Liver (tissue), 9 donors: ENCODE results near the gene LYRM9. TPM values are rescaled to one million over a fixed set of nuclear protein-coding genes. Genes with fewer than 3 reads are reported as not detected.
"Not testable (repeated sequence)": the region's sequence is repeated elsewhere in the genome, so short reads cannot be mapped to it uniquely, and the experiment has no call there.

Experiments
- DNase-seq: peaks from one replicate; pipeline ENCODE4 v3.0.0-alpha.2; 2017; ENCODE audit warnings: low spot score
- H3K27ac ChIP-seq, 2 donors: one replicate each; pipeline ENCODE4 v1.7.0; 2013; ENCODE audit warnings: inconsistent platforms in 2 of 2, low read length in 2 of 2, control low read depth in 1 of 2, low read depth in 1 of 2, mild to moderate bottlenecking in 1 of 2
- H3K27me3 ChIP-seq, 4 donors: one replicate each; pipeline versions ENCODE4 v1.6.1 to v1.7.0; 2013; ENCODE audit warnings: low read length in 3 of 4, inconsistent platforms in 1 of 4, mild to moderate bottlenecking in 1 of 4, moderate library complexity in 1 of 4; ENCODE audit not compliant: control insufficient read depth in 4 of 4, insufficient read depth in 4 of 4
- H3K36me3 ChIP-seq, 4 donors: one replicate each; pipeline versions ENCODE4 v1.6.1 to v1.7.0; 2013; ENCODE audit warnings: low read length in 3 of 4, mild to moderate bottlenecking in 3 of 4, low read depth in 1 of 4, moderate library complexity in 1 of 4; ENCODE audit not compliant: control insufficient read depth in 4 of 4, insufficient read depth in 3 of 4
- H3K4me1 ChIP-seq, 4 donors: one replicate each; pipeline versions ENCODE4 v1.6.1 to v1.7.0; 2013; ENCODE audit warnings: low read length in 3 of 4, mild to moderate bottlenecking in 3 of 4, moderate library complexity in 1 of 4; ENCODE audit not compliant: control insufficient read depth in 4 of 4, insufficient read depth in 4 of 4
- H3K4me3 ChIP-seq, 3 donors: one replicate each; pipeline versions ENCODE4 v1.6.1 to v1.7.0; 2013; ENCODE audit warnings: low read length in 3 of 3, control low read depth in 1 of 3, low read depth in 1 of 3, mild to moderate bottlenecking in 1 of 3
- H3K9ac ChIP-seq, 2 donors: one replicate each; pipeline ENCODE4 v1.7.0; 2013; ENCODE audit warnings: low read length in 2 of 2, mild to moderate bottlenecking in 2 of 2, moderate library complexity in 2 of 2, control low read depth in 1 of 2, low read depth in 1 of 2
- H3K9me3 ChIP-seq, 4 donors: one replicate each; pipeline versions ENCODE4 v1.6.1 to v1.7.0; 2013; ENCODE audit warnings: low read length in 3 of 4; ENCODE audit not compliant: control insufficient read depth in 4 of 4
- EGR1 ChIP-seq, 2 donors: IDR thresholded peaks; 2 replicates each; pipeline ENCODE4 v1.6.1; 2016 to 2018; ENCODE audit warnings: antibody characterized with exemption in 2 of 2, low read depth in 2 of 2
- GABPA ChIP-seq, 2 donors: IDR thresholded peaks in 1 of 2; conservative IDR thresholded peaks in 1 of 2; 2 replicates each; pipeline ENCODE4 v1.6.1; 2016; ENCODE audit warnings: antibody characterized with exemption in 2 of 2, mild to moderate bottlenecking in 1 of 2, moderate library complexity in 1 of 2
- HNF4A ChIP-seq, 2 donors: conservative IDR thresholded peaks; 2 replicates each; pipeline ENCODE4 v1.6.1; 2016; ENCODE audit warnings: antibody characterized with exemption in 2 of 2, mild to moderate bottlenecking in 2 of 2
- HNF4G ChIP-seq: IDR thresholded peaks from 2 replicates; pipeline ENCODE4 v1.6.1; 2016; ENCODE audit warnings: antibody characterized with exemption
- JUND ChIP-seq, 2 donors: IDR thresholded peaks; 2 replicates each; pipeline ENCODE4 v1.6.1; 2016; ENCODE audit warnings: antibody characterized with exemption in 2 of 2
- RAD21 ChIP-seq, 2 donors: IDR thresholded peaks; 2 replicates each; pipeline ENCODE4 v1.6.1; 2016; ENCODE audit warnings: antibody characterized with exemption in 2 of 2, mild to moderate bottlenecking in 2 of 2
- RXRA ChIP-seq, 2 donors: IDR thresholded peaks; 2 replicates each; pipeline ENCODE4 v1.6.1; 2017 to 2018; ENCODE audit warnings: antibody characterized with exemption in 2 of 2, mild to moderate bottlenecking in 1 of 2
- SP1 ChIP-seq: IDR thresholded peaks from 2 replicates; pipeline ENCODE4 v1.6.1; 2018; ENCODE audit warnings: antibody characterized with exemption, mild to moderate bottlenecking
- TAF1 ChIP-seq: conservative IDR thresholded peaks from 2 replicates; pipeline ENCODE4 v1.6.1; 2016; ENCODE audit warnings: antibody characterized with exemption, mild to moderate bottlenecking
- YY1 ChIP-seq: IDR thresholded peaks from 2 replicates; pipeline ENCODE4 v1.6.1; 2016; ENCODE audit warnings: antibody characterized with exemption, mild to moderate bottlenecking
- WGBS: extraction: QIAGEN DNeasy Blood & Tissue Kit; methylation state at CpG from one replicate; pipeline ENCODE4 v1.1.7; 2013; 5-methylcytosine and 5-hydroxymethylcytosine counted together
- polyA plus RNA-seq, 2 donors: library from polyadenylated mRNA; stranded (reverse) in 1 of 2; unstranded in 1 of 2; fragments of 200-250 nt in 1 of 2; fragments of >200 nt in 1 of 2; fragmentation: Nextera tagmentation in 1 of 2; extraction: Ambion mirVana in 1 of 2; gene quantifications; one replicate each; pipeline versions ENCODE4 v1.2.1 to v1.2.3, GENCODE V29; 2013 to 2015
- total RNA-seq, 2 donors: library from RNA; depleted of rRNA; stranded (reverse); fragments of >200 nt; gene quantifications; one replicate each; pipeline ENCODE4 v1.2.3, GENCODE V29; 2014
- TF ChIP-seq, protein P1 (sequence below): IDR thresholded peaks from 2 replicates; pipeline ENCODE4 v1.6.1; 2016; ENCODE audit warnings: antibody characterized with exemption, mild to moderate bottlenecking
- TF ChIP-seq, protein P2 (sequence below): IDR thresholded peaks from 2 replicates; pipeline ENCODE4 v1.6.1; 2016; ENCODE audit warnings: antibody characterized with exemption
- donor health status: healthy.
- donor health status: healthy.
- donor health status: healthy.
- donor health status: healthy.
- donor health status: healthy.

Gene LYRM9
- total and polyA plus RNA-seq, 4 donors: 3.8 to 4.4 (median 4.1) TPM

DNA sequence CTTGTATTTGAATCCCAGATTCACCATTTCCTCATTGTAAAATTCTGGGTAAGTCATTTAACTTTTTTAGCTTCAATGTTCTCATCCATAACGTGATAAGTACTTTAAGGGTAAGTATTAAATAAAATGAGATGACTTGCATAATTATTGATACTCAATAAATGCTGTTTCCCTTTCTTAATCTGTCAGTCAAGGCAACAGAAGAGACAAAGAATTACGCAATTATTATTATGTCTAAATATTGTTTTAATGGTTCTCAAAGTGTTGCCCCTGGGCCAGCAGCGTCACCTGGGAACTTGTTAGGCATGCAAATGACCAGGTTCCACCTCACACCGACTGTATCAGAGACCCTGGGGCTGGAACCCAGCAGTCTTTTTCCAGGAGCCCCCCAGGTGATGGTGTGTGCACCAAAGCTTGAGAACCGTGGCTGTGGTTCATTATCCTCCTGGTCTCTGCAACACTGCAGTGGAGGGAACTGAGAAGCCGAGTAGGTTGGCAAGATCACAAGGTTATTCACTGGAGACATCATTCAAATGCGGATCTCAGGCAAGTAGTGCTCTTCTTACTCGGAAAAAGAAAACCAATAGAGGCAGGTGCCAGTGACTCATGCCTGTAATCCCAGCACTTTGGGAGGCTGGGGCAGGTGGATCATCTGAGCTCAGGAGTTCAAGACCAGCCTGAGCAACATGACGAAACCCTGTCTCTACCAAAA lies 43.5 kb downstream of the LYRM9 start (continued):
- TF ChIP-seq, protein P1, sequence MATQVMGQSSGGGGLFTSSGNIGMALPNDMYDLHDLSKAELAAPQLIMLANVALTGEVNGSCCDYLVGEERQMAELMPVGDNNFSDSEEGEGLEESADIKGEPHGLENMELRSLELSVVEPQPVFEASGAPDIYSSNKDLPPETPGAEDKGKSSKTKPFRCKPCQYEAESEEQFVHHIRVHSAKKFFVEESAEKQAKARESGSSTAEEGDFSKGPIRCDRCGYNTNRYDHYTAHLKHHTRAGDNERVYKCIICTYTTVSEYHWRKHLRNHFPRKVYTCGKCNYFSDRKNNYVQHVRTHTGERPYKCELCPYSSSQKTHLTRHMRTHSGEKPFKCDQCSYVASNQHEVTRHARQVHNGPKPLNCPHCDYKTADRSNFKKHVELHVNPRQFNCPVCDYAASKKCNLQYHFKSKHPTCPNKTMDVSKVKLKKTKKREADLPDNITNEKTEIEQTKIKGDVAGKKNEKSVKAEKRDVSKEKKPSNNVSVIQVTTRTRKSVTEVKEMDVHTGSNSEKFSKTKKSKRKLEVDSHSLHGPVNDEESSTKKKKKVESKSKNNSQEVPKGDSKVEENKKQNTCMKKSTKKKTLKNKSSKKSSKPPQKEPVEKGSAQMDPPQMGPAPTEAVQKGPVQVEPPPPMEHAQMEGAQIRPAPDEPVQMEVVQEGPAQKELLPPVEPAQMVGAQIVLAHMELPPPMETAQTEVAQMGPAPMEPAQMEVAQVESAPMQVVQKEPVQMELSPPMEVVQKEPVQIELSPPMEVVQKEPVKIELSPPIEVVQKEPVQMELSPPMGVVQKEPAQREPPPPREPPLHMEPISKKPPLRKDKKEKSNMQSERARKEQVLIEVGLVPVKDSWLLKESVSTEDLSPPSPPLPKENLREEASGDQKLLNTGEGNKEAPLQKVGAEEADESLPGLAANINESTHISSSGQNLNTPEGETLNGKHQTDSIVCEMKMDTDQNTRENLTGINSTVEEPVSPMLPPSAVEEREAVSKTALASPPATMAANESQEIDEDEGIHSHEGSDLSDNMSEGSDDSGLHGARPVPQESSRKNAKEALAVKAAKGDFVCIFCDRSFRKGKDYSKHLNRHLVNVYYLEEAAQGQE: no peak
- TF ChIP-seq RXRA (IDR thresholded peaks at IDR 0.05) (no peak), EGR1 (IDR thresholded peaks at IDR 0.05; ENCODE audit: low read depth in 2 of 2) (no peak), RAD21 (IDR thresholded peaks at IDR 0.05) (no peak), JUND (IDR thresholded peaks at IDR 0.05) (no peak), SP1 (no peak), TAF1 (no peak), YY1 (no peak)

DNA sequence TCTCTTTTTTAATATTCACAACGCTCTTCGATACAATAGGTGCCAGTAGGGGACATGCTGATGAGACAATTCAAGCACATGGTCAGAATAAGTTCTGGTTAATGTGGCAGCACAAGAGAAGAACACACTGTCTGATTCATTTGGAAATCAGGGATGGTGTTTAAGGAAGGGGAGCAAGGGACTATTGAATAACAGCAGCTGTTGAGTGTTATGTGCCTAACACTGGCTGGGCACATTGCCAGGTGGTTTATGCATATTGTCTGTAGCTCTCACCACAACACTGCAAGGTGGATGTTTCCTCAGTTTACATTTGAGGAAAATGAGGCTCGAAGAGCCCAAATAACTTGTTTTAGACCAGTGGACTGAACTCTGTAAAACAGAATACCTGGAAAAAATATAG lies 44.2 kb downstream of the LYRM9 start:
- Histone ChIP-seq H3K4me1 (peaks cover 2 to 11% (median 6%) of the 10 kb centered on the region in 4 donors), H3K9me3 (no peaks in the 10 kb centered on the region), H3K27ac (no peak overlapping the region), H3K9ac (no peak overlapping the region), H3K4me3 (no peak overlapping the region), H3K27me3 (no peaks in the 10 kb centered on the region), H3K36me3 (no peaks in the 10 kb centered on the region)
- DNase-seq: no peak
- TF ChIP-seq, protein P1: no peak
- TF ChIP-seq SP1 (no peak), HNF4G (no peak), HNF4A (conservative IDR thresholded peaks at IDR 0.05) (no peak), GABPA (IDR thresholded peaks at IDR 0.05 in 1 of 2, conservative IDR thresholded peaks at IDR 0.05 in 1 of 2) (no peak), EGR1 (IDR thresholded peaks at IDR 0.05; ENCODE audit: low read depth in 2 of 2) (no peak)
- TF ChIP-seq, protein P2, sequence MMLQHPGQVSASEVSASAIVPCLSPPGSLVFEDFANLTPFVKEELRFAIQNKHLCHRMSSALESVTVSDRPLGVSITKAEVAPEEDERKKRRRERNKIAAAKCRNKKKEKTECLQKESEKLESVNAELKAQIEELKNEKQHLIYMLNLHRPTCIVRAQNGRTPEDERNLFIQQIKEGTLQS: no peak
- 93% methylated on average over 3 of the region's 3 CpGs for WGBS

DNA sequence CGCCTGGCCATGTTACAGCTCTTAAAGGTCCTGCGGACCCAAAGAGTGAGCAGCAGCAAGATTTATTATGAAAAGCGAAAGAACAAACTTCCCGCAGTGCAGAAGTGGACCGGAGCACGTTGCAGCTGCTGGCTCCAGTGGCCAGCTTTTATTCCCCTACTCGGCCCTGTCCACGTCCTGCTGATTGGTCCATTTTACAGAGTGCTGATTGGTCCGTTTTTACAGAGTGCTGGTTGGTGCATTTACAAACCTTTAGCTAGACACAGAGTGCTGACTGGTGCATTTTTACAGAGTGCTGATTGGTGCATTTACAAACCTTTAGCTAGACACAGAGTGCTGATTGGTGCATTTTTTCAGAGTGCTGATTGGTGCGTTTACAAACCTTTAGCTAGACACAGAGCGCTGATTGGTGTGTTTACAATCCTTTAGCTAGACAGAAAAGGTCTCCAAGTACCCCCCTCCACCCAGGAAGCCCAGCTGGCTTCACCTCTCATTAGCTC lies 46.3 kb downstream of the LYRM9 start:
- not testable (repeated sequence) for H3K27ac ChIP-seq

More for the DNA sequence above, 46.3 kb downstream of the LYRM9 start:
- H3K9ac ChIP-seq, H3K27me3 ChIP-seq, H3K9me3 ChIP-seq, DNase-seq, H3K4me3 ChIP-seq, H3K36me3 ChIP-seq: not testable (repeated sequence)
- peaks cover 2 to 11% (median 6%) of the 10 kb centered on the region in 4 donors for H3K4me1 ChIP-seq
- WGBS: 91% methylated on average over 11 of the region's 11 CpGs
